Breast epithelium (tissue), 4 donors: ENCODE measurements around the gene ATP6V1C2. TPM values are rescaled to one million over a fixed set of nuclear protein-coding genes. Genes with fewer than 3 reads are reported as not detected.
"Not testable (repeated sequence)": the region's sequence is repeated elsewhere in the genome, so short reads cannot be mapped to it uniquely, and the experiment has no call there.

Experiments
- DNase-seq, 2 donors: peaks; one replicate each; pipeline ENCODE4 v3.0.0-alpha.2; 2019; ENCODE audit warnings: low spot score in 2 of 2
- H3K27ac ChIP-seq, 2 donors: fragments of 200-600 bp; sonication (generic) in 1 of 2; one replicate each; pipeline ENCODE4 v1.5.1; 2016 to 2019; ENCODE audit warnings: mild to moderate bottlenecking in 1 of 2
- H3K27me3 ChIP-seq, 2 donors: fragments of 200-600 bp; sonication (generic) in 1 of 2; one replicate each; pipeline versions ENCODE4 v1.5.1 to v1.6.0; 2017 to 2019; ENCODE audit warnings: control low read depth in 1 of 2, mild to moderate bottlenecking in 1 of 2
- H3K36me3 ChIP-seq: fragments of 200-600 bp; one replicate; pipeline ENCODE4 v1.5.1; 2019
- H3K4me1 ChIP-seq, 2 donors: fragments of 200-600 bp; sonication (generic); one replicate each; pipeline ENCODE4 v1.5.1; 2016 to 2019; ENCODE audit warnings: control low read depth in 1 of 2
- H3K4me3 ChIP-seq, 3 donors: fragments of 200-600 bp; sonication (generic); 1 replicate in 2 of 3; 2 replicates in 1 of 3; pipeline ENCODE4 v1.5.1; 2016 to 2019; ENCODE audit warnings: mild to moderate bottlenecking in 3 of 3, moderate library complexity in 2 of 3
- H3K9me3 ChIP-seq, 2 donors: fragments of 200-600 bp; sonication (generic) in 1 of 2; one replicate each; pipeline ENCODE4 v1.5.1; 2016 to 2019; ENCODE audit warnings: control low read depth in 1 of 2
- POLR2A ChIP-seq: fragments of 450-650 bp; IDR thresholded peaks from one replicate; pipeline ENCODE4 v1.6.1; 2016; ENCODE audit warnings: antibody characterized with exemption, mild to moderate bottlenecking, moderate library complexity
- POLR2AphosphoS5 ChIP-seq, 3 donors: sonication (generic); formaldehyde crosslinking; IDR thresholded peaks; one replicate each; pipeline ENCODE4 v1.6.1; 2017; ENCODE audit warnings: antibody characterized with exemption in 3 of 3
- intact Hi-C: fragments of 100-400 bp; cut with DNase I; formaldehyde crosslinking; loops from one replicate; pipeline ENCODE4 v1.15.1; 2023; ENCODE audit warnings: low total_unique reads
- total RNA-seq, 3 donors: library from RNA; depleted of rRNA; stranded (reverse); fragments of >200 nt; gene quantifications; one replicate each; pipeline ENCODE4 v1.1.0, GENCODE V29; 2016
- TF ChIP-seq, protein P1 (sequence below), 3 donors: fragments of 450-650 bp; IDR thresholded peaks; one replicate each; pipeline ENCODE4 v1.5.1; 2016 to 2017; ENCODE audit warnings: antibody characterized with exemption in 3 of 3, mild to moderate bottlenecking in 3 of 3, moderate library complexity in 3 of 3

ATP6V1C2 gene
- total RNA-seq, 3 donors from 2014 or later = 0.16 to 18.7 (median 0.66) TPM

DNA sequence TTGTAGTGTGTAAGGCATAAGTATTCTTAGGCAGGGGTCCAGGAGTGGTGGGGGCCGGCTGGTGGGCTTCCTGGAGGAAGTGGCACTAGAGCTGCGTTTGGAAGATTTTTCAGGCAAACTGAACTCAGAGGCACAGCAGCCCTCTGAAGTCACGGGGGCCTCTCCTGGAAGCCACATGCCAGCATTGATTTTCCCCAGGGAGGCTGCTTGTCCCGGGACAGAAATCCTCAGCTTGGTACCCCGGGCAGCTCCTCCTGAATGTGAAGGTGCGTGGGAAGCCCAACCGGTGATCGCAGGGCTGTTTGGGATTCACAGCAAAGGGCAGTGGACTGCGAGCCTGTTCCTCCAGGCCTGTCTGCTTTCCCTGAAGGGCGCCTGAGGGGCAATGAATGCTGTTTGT, 92.7 kb downstream of the ATP6V1C2 start:
- no peak for DNase-seq
- no peaks in the 10 kb centered on the region for H3K9me3 ChIP-seq
- H3K27me3 ChIP-seq = no peaks in the 10 kb centered on the region
- H3K4me3 ChIP-seq = no peak overlapping the region
- peak overlapping the region in 1 of 2 donors; percentile 21 for H3K27ac ChIP-seq
- H3K36me3 ChIP-seq = no peaks in the 10 kb centered on the region
- TF ChIP-seq, protein P1, sequence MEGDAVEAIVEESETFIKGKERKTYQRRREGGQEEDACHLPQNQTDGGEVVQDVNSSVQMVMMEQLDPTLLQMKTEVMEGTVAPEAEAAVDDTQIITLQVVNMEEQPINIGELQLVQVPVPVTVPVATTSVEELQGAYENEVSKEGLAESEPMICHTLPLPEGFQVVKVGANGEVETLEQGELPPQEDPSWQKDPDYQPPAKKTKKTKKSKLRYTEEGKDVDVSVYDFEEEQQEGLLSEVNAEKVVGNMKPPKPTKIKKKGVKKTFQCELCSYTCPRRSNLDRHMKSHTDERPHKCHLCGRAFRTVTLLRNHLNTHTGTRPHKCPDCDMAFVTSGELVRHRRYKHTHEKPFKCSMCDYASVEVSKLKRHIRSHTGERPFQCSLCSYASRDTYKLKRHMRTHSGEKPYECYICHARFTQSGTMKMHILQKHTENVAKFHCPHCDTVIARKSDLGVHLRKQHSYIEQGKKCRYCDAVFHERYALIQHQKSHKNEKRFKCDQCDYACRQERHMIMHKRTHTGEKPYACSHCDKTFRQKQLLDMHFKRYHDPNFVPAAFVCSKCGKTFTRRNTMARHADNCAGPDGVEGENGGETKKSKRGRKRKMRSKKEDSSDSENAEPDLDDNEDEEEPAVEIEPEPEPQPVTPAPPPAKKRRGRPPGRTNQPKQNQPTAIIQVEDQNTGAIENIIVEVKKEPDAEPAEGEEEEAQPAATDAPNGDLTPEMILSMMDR (IDR thresholded peaks at IDR 0.05) = no peak
- TF ChIP-seq POLR2A (no peak), POLR2AphosphoS5 (IDR thresholded peaks at IDR 0.05) (no peak)
- intact Hi-C loops = no loop called here
- no peaks in the 10 kb centered on the region for H3K4me1 ChIP-seq

DNA sequence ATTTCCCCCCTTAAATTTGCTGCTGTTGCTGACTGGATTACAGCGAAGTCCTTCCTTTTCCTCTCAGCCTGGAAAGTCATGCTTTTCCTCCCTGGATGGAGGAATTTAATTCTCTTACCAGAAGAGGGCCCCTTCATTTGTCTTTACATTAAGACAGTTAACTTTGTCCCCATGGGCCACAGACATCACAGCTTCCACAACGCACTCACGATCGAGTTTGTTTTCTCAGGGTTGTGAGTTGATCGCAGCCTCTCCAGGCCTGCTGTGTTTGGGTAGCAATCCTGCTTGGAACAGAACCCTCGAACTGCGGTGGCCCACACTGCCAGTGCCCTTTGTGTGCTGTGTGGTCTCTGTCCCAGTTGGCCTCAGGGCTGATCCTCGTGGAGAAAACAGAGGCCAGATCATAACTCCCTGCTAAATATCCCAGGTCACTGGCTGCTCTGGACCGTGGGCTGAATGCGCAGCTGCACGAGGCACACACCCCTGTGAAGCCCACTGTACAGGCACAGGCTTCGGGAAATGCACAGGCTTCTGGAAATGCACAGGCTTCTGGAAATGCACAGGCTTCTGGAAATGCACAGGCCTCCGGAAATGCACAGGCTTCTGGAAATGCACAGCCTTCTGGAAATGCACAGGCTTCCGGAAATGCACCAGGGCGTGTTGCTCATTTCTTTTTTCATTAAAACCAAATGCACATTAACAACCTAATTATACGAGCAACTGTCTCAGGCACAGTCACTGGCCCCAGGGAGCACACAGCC, 93.3 kb downstream of the ATP6V1C2 start:
- Histone ChIP-seq H3K27me3 (no peaks in the 10 kb centered on the region), H3K27ac (peak overlapping the region in 1 of 2 donors; percentile 21), H3K9me3 (no peaks in the 10 kb centered on the region), H3K36me3 (no peaks in the 10 kb centered on the region), H3K4me1 (no peaks in the 10 kb centered on the region), H3K4me3 (no peak overlapping the region)
- intact Hi-C loops = no loop called here
- no peak for DNase-seq
- TF ChIP-seq POLR2A (no peak), POLR2AphosphoS5 (IDR thresholded peaks at IDR 0.05) (no peak)
- TF ChIP-seq, protein P1 (IDR thresholded peaks at IDR 0.05) = no peak

DNA sequence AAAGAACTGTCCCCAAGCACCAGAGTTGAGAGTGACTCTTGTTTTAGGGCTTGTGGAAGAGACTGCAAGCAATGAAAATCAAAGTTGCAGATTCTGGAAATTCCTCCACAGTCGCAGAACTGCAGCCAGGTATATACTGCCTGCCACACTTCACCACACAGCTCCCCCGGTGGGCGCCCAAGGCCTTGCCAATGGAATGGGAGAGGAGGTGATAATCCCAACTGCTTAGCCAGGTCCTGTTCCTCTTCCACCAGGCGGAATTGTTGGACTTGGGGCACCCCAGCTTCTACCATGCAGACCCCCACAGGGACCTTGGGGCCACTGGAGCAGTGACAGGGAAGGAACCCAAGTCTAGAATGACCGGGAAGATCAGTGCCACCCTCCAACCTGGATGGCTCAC, 96.0 kb downstream of the ATP6V1C2 start:
- H3K4me1 ChIP-seq = no peaks in the 10 kb centered on the region
- H3K9me3 ChIP-seq = no peaks in the 10 kb centered on the region
- intact Hi-C loops = no loop called here
- no peaks in the 10 kb centered on the region for H3K36me3 ChIP-seq
- no peak for DNase-seq
- H3K27ac ChIP-seq = no peak overlapping the region
- no peak overlapping the region for H3K4me3 ChIP-seq
- TF ChIP-seq POLR2A = no peak
- no peak for TF ChIP-seq POLR2AphosphoS5 (IDR thresholded peaks at IDR 0.05)
- TF ChIP-seq, protein P1 (IDR thresholded peaks at IDR 0.05) = no peak
- H3K27me3 ChIP-seq = no peaks in the 10 kb centered on the region

DNA sequence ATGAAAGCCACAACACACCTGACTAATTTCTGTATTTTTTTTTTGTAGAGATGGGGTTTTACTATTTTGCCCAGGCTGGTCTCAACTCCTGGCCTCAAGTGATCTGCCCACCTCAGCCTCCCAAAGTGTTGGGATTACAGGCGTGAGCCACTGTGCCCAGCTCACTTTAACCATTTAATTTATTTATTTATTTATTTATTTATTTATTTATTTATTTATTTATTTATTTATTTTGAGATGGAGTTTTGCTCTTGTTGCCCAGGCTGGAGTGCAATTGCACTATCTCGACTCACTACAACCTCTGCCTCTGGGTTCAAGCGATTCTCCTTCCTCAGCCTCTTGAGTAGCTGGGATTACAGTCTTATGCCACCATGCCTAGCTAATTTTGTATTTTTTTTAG, 96.9 kb downstream of the ATP6V1C2 start:
- intact Hi-C loops, H3K9me3 ChIP-seq, H3K27ac ChIP-seq, H3K36me3 ChIP-seq, DNase-seq, H3K4me1 ChIP-seq, H3K4me3 ChIP-seq, H3K27me3 ChIP-seq: not testable (repeated sequence)

DNA sequence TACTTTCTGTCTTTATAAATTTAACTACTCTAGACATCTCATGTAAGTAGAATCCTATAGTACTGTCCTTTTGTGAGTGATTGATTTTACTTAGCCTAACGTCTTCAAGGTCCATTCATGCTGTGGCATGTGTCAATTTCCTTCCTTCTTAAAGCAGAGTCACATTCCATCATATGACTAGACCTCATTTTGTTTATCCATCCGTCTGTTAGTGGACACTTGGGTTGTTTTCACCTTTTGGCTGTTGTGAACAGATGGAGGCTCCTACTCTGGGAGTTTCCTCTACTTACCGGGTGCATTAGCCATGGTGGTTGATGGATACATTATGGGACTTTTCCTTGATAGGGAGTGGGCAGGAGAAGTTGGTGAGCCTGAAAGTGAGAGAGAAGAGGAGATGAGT, 97.6 kb downstream of the ATP6V1C2 start:
- DNase-seq = no peak
- intact Hi-C loops = no loop called here
- Histone ChIP-seq H3K36me3 (no peaks in the 10 kb centered on the region), H3K27ac (no peak overlapping the region), H3K9me3 (no peaks in the 10 kb centered on the region), H3K4me1 (no peaks in the 10 kb centered on the region), H3K27me3 (no peaks in the 10 kb centered on the region), H3K4me3 (no peak overlapping the region)
- TF ChIP-seq POLR2AphosphoS5 (IDR thresholded peaks at IDR 0.05) (no peak), POLR2A (no peak)
- TF ChIP-seq, protein P1 (IDR thresholded peaks at IDR 0.05) = no peak
